ENCODE results near the gene LRRC47. TPM values are rescaled to one million over a fixed set of nuclear protein-coding genes. Genes with fewer than 3 reads are reported as not detected.
A peak's percentile ranks its signal among the peaks of the same experiment; 100 is the strongest.

Gene LRRC47
- polyA plus RNA-seq, 1 experiment: 17.7 TPM

GRCh38 chr1:3747522-3747848 is 48.8 kb downstream of the LRRC47 start:
- DNase-seq (ENCODE audit: low read depth): no peak
- TF ChIP-seq CTCF (IDR thresholded peaks at IDR 0.05; ENCODE audit: insufficient read depth, low read depth, low read length): no peak
- Histone ChIP-seq H3K27me3 (ENCODE audit: control insufficient read depth, insufficient read depth, low read length) (peaks cover 5% of the 10 kb centered on the region; the same call in 1 of the 2 replicates), H3K4me3 (ENCODE audit: low read depth, low read length) (peak overlapping the region; percentile 57), H3K36me3 (ENCODE audit: control insufficient read depth, insufficient read depth, low read length) (peaks cover 1% of the 10 kb centered on the region)
- ChIA-PET POLR2A (no interaction called here), CTCF (no interaction called here)

GRCh38 chr1:3746830-3747521 is 49.3 kb downstream of the LRRC47 start:
- Histone ChIP-seq H3K36me3 (ENCODE audit: control insufficient read depth, insufficient read depth, low read length) (peaks cover 2% of the 10 kb centered on the region), H3K27me3 (ENCODE audit: control insufficient read depth, insufficient read depth, low read length) (peaks cover 5% of the 10 kb centered on the region; the same call in 1 of the 2 replicates), H3K4me3 (ENCODE audit: low read depth, low read length) (peak overlapping the region; percentile 57)
- CTCF ChIA-PET: no interaction called here
- peak; percentile 4 for DNase-seq (ENCODE audit: low read depth)
- no peak for TF ChIP-seq CTCF (IDR thresholded peaks at IDR 0.05; ENCODE audit: insufficient read depth, low read depth, low read length)
- POLR2A ChIA-PET: no interaction called here

GRCh38 chr1:3746389-3746829 is 49.9 kb downstream of the LRRC47 start:
- no peak for TF ChIP-seq CTCF (IDR thresholded peaks at IDR 0.05; ENCODE audit: insufficient read depth, low read depth, low read length)
- DNase-seq (ENCODE audit: low read depth): no peak
- POLR2A ChIA-PET: no interaction called here

GRCh38 chr1:3745590-3746381 is 50.5 kb downstream of the LRRC47 start:
- ChIA-PET CTCF (interaction anchor here (0.8 to 1.1 kb wide), 3 partner anchors 12 to 293 kb away, joined by 3 read pairs; no protein-coding TSS in a partner anchor), POLR2A (no interaction called here)
- Histone ChIP-seq H3K36me3 (ENCODE audit: control insufficient read depth, insufficient read depth, low read length) (peaks cover 6% of the 10 kb centered on the region), H3K4me3 (ENCODE audit: low read depth, low read length) (no peak overlapping the region), H3K27me3 (ENCODE audit: control insufficient read depth, insufficient read depth, low read length) (0 out of 2 replicates have a peak, but pooled peaks cover 2% of the 10 kb centered on the region)
- DNase-seq (ENCODE audit: low read depth): no peak
- TF ChIP-seq CTCF (IDR thresholded peaks at IDR 0.05; ENCODE audit: insufficient read depth, low read depth, low read length): no peak

More at GRCh38 chr1:3746389-3746829, 49.9 kb downstream of the LRRC47 start:
- peaks cover 5% of the 10 kb centered on the region; the same call in 1 of the 2 replicates for H3K27me3 ChIP-seq (ENCODE audit: control insufficient read depth, insufficient read depth, low read length)
- CTCF ChIA-PET: interaction anchor here (1.1 kb wide), 1 partner anchor 293 kb away, joined by 3 read pairs; no protein-coding TSS in a partner anchor
- H3K36me3 ChIP-seq (ENCODE audit: control insufficient read depth, insufficient read depth, low read length): peaks cover 6% of the 10 kb centered on the region
- peak overlapping the region; percentile 57 for H3K4me3 ChIP-seq (ENCODE audit: low read depth, low read length)

GRCh38 chr1:3745071-3745470 is 51.2 kb downstream of the LRRC47 start:
- ChIA-PET POLR2A (no interaction called here), CTCF (interaction anchor here (0.8 to 1.1 kb wide), 2 partner anchors 11 to 20 kb away, joined by 3 read pairs; no protein-coding TSS in a partner anchor)
- TF ChIP-seq CTCF (IDR thresholded peaks at IDR 0.05; ENCODE audit: insufficient read depth, low read depth, low read length): no peak
- H3K27me3 ChIP-seq (ENCODE audit: control insufficient read depth, insufficient read depth, low read length): no peaks in the 10 kb centered on the region
- DNase-seq (ENCODE audit: low read depth): no peak
- peaks cover 7% of the 10 kb centered on the region for H3K36me3 ChIP-seq (ENCODE audit: control insufficient read depth, insufficient read depth, low read length)
- H3K4me3 ChIP-seq (ENCODE audit: low read depth, low read length): no peak overlapping the region

Measured in BJ (cell line).